Activated CD4-positive, alpha-beta T cell treated with anti-CD3 and anti-CD28 coated beads, Interleukin-10, Interleukin-2, amounts not matched to agents 100 ng/mL and 50 ng/mL, durations not matched to agents 16 hours and 8 hours (primary cell): ENCODE measurements around the gene MCL1.

Experiments used
- DNase-seq: peaks from one replicate; pipeline ENCODE4 v3.0.0-alpha.2; 2020

The MCL1 gene

DNA sequence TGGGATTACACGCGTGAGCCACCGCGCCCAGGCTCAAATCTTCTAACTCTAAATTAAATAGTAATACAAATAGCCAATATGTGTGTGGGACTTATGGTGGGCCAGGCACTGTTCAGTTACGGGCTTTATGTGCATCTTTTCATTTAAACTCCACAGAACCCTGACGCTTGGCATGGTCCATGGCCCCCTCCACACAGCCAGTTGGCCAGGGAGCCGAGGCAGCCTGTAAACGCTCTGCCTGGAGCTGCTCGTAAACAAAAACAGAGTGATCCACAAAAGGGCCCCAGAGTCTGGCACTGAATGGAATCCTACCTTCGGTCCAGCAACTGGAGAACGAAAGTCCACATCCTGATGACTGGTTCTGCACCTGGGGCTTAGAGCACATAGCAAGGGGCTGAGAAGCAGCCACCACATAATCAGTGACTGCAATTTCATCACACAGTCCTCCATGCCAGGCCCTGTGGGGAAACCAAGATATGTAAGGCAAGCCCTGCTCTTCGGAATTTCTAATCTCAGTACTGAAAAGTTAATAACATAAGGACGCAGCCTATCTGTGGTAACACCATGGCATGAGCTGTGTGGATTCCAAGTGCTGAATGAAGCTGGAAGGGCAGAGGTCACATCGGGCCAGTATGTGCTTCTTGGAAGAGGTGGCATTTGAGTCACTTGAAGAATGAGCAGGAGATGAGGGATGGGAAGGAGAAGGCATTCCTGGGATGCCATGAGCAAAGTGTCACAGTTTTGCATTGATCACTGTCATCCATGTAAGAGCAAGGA lies 43.7 kb downstream of the MCL1 start:
- DNase-seq = no peak

DNA sequence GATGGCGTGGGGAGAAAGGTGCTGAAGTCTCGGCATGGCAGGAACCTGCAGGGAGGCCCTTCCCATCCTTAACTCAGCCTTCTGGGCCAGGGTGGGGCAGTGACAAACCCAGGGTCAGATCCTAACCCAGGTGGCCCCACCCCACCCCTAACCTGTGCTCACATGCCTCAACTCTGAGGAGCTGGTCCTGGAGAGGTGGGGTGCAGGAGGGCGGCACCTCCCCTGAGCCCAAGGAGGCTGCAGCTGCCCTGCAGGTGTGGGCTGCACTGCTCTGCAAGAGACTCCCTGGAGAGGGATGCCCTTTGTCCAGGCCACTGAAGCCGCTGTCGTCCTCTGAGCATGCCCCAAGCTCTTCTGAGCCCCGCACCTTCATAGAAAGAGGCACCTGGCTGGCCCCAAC lies 45.4 kb downstream of the MCL1 start:
- no peak for DNase-seq

- no peak for DNase-seq
Observed at GRCh38 chr1:150532860-150533259, 46.5 kb downstream of the MCL1 start.

DNA sequence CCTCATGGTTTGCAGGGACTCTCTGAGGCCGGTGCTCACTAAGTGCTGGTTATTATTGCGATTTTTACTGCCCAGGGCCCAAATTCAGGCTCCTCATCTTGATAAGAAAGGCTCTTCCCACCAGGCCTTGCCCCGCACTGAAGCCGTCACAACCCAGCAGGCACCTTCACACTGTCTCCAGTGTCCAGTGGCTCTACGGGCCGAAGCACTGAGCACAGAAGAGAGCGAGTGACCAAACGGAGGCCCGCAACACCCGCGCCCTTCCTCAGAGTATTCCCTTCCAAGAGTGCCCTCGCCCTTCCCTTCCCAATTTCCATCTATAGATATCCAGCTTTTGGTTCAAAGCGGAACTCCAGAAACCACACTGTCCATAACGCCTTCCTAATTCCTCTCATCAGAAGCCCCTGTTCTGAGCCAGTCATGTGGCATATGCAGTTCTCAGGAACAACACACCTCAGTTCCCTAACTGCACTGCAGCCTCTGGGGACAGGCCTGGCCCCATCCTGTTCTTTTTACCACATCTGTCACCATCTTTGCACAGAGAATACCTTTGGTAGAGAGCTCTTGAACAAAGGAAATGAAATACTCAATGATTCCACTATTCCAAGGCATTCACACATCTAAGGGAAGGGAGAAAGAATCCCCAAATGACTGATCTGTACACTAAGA lies 48.8 kb downstream of the MCL1 start:
- DNase-seq = no peak

- no peak for DNase-seq
Observed at GRCh38 chr1:150529017-150529416, 50.4 kb downstream of the MCL1 start.

DNA sequence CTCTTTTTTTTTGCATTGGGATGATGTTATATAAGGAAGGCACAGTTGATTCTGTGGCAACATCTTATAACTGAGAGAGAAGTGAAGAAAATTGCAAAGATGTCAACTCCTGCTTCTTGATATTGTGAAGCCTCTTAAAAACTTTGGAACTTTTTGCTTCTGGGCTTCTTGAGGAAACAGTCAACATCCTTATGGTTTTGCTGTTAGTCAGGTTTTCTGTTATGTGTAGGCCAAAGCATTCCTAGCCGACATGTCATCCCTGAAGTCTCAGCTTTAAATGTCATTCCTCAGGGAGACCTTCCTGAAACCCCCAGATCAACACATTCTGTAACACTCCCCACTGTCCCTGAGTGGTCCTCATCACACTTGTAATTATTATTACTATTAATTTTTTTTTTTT lies 51.2 kb downstream of the MCL1 start:
- no peak for DNase-seq

DNA sequence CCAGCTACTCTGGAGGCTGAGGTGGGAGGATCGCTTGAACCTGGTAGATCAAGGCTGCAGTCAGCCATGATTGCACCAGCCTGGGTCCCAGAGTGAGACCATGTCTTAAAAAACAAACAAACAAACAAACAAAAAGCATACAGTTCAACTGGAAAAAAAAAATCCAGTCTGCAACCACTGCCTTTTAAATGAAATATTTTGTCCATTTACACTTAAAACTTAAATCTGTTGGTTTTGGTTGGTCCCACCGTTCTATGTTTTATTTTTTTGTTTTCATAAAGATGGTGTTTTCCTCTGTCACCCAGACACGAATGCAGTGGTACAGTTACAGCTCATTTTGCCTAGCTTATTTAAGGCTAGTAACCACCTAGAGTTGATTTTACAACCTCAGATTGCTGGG lies 54.1 kb downstream of the MCL1 start:
- no peak for DNase-seq
